Neural progenitor cell (in vitro differentiated cells): ENCODE measurements around the gene FOXE1. TPM values are rescaled to one million over a fixed set of nuclear protein-coding genes. Genes with fewer than 3 reads are reported as not detected.
A peak's percentile ranks its signal among the peaks of the same experiment; 100 is the strongest.

Experiments
- DNase-seq: peaks from one replicate; pipeline ENCODE4 v3.0.0-alpha.2; 2016; ENCODE audit warnings: low spot score
- H2AFZ ChIP-seq: fragments of 200-600 bp; sonication (generic); replicated peaks from 2 replicates; pipeline ENCODE4 v1.6.1; 2016; ENCODE audit warnings: antibody characterized with exemption
- H3F3A ChIP-seq: fragments of 200-600 bp; sonication (generic); 2 replicates; pipeline ENCODE4 v1.6.1; 2016; ENCODE audit warnings: antibody characterized with exemption, low read depth
- H3K27ac ChIP-seq: fragments of 200-600 bp; sonication (generic); 2 replicates; pipeline ENCODE4 v1.5.1; 2016; ENCODE audit warnings: mild to moderate bottlenecking
- H3K27me3 ChIP-seq: fragments of 200-600 bp; sonication (generic); 2 replicates; pipeline ENCODE4 v1.6.1; 2016; ENCODE audit warnings: mild to moderate bottlenecking, moderate library complexity
- H3K36me3 ChIP-seq: fragments of 200-600 bp; sonication (generic); 2 replicates; pipeline ENCODE4 v1.5.1; 2016
- H3K4me1 ChIP-seq: fragments of 200-600 bp; sonication (generic); 2 replicates; pipeline ENCODE4 v1.6.1; 2016; ENCODE audit warnings: mixed run types
- H3K4me2 ChIP-seq: fragments of 200-600 bp; sonication (generic); 2 replicates; pipeline ENCODE4 v1.6.1; 2016
- H3K4me3 ChIP-seq: fragments of 200-600 bp; sonication (generic); 2 replicates; pipeline ENCODE4 v1.5.1; 2016
- H3K79me2 ChIP-seq: fragments of 200-600 bp; sonication (generic); 2 replicates; pipeline ENCODE4 v1.6.1; 2016; ENCODE audit warnings: low read depth
- H3K9ac ChIP-seq: fragments of 200-600 bp; sonication (generic); 2 replicates; pipeline ENCODE4 v1.6.1; 2016
- H3K9me3 ChIP-seq: fragments of 200-600 bp; sonication (generic); 2 replicates; pipeline ENCODE4 v1.5.1; 2016; ENCODE audit warnings: low read depth
- H4K20me1 ChIP-seq: fragments of 200-600 bp; sonication (generic); 2 replicates; pipeline ENCODE4 v1.6.1; 2016; ENCODE audit warnings: low read depth
- H3K27ac Mint-ChIP-seq: 3 replicates; pipeline ENCODE4 v1.8.0; 2021; ENCODE audit warnings: mixed read lengths
- H3K27me3 Mint-ChIP-seq: 2 replicates; pipeline ENCODE4 v1.8.0; 2022; ENCODE audit warnings: low read depth, mild to moderate bottlenecking, inconsistent platforms, moderate library complexity, mixed read lengths; ENCODE audit not compliant: insufficient read depth
- H3K36me3 Mint-ChIP-seq: 3 replicates; pipeline ENCODE4 v1.8.0; 2021; ENCODE audit warnings: mixed read lengths
- H3K4me1 Mint-ChIP-seq: 3 replicates; pipeline ENCODE4 v1.8.0; 2021; ENCODE audit warnings: mixed read lengths
- H3K4me3 Mint-ChIP-seq: 3 replicates; pipeline ENCODE4 v1.8.0; 2021; ENCODE audit warnings: mild to moderate bottlenecking, moderate library complexity, mixed read lengths
- H3K9me3 Mint-ChIP-seq: 3 replicates; pipeline ENCODE4 v1.8.0; 2020; ENCODE audit warnings: mixed read lengths
- CTCF ChIP-seq: fragments of 200-600 bp; sonication (generic); IDR thresholded peaks from 2 replicates; pipeline ENCODE4 v1.5.1; 2017; ENCODE audit warnings: antibody characterized with exemption, mild to moderate bottlenecking
- EZH2 ChIP-seq: fragments of 200-600 bp; sonication (generic); IDR thresholded peaks from 2 replicates; pipeline ENCODE4 v1.6.1; 2017; ENCODE audit warnings: antibody characterized with exemption, mild to moderate bottlenecking, moderate library complexity
- EZH2phosphoT487 ChIP-seq: fragments of 200-600 bp; sonication (generic); IDR thresholded peaks from 2 replicates; pipeline ENCODE4 v1.6.1; 2017; ENCODE audit warnings: antibody characterized with exemption
- total RNA-seq: library from RNA; depleted of rRNA; stranded (reverse); fragments of >200 nt; gene quantifications from 2 replicates; pipeline ENCODE4 v1.2.3, GENCODE V29; 2015; ENCODE audit warnings: low replicate concordance

The FOXE1 gene
- total RNA-seq, 1 donor from 2014 or later = not detected

- Histone ChIP-seq H3K4me1 (peaks cover 19% of the 10 kb centered on the region), H3F3A (peaks cover 20% of the 10 kb centered on the region), H3K27me3 (peaks cover 100% of the 10 kb centered on the region), H3K36me3 (no peaks in the 10 kb centered on the region), H4K20me1 (peaks cover 86% of the 10 kb centered on the region), H3K4me2 (peak overlapping the region; percentile 64), H3K27ac (no peak overlapping the region), H2AFZ (no peak overlapping the region), H3K79me2 (no peaks in the 10 kb centered on the region), H3K4me3 (peak overlapping the region; percentile 22), H3K9me3 (no peaks in the 10 kb centered on the region), H3K9ac (no peak overlapping the region)
- H3K36me3 Mint-ChIP-seq = no peaks in the 10 kb centered on the region
- H3K9me3 Mint-ChIP-seq = peaks cover 4% of the 10 kb centered on the region
- DNase-seq = peak; percentile 52
- no peak overlapping the region for H3K27ac Mint-ChIP-seq
- H3K4me1 Mint-ChIP-seq = peaks cover 10% of the 10 kb centered on the region
- no peak overlapping the region for H3K4me3 Mint-ChIP-seq
- TF ChIP-seq CTCF (no peak), EZH2 (peak; percentile 10), EZH2phosphoT487 (peak; percentile 22)
- peaks cover 83% of the 10 kb centered on the region for H3K27me3 Mint-ChIP-seq
Measured at GRCh38 chr9:97851446-97851883, 1.6 kb upstream of the FOXE1 start.

DNA sequence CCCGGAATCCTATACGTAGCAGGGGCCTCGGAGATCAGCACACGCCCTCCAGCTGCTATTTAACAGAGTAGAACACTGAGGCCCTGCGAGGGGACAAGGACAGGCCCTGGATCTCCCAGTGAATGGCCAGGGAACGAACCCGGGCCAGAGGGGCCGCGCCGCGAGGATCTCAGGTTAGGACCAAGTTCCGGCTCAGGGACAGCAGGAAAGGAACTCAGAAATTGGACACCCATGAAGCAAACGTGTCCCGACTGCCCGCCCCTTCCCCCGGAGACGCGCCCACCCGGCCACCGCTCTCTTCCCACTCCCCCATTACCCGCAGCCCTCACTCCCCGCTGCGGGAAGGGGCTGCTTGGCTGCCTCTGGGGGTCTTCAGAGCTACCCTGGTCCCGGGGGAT is 1.0 kb upstream of the FOXE1 start:
- TF ChIP-seq CTCF (no peak), EZH2phosphoT487 (peak; percentile 3), EZH2 (peak; percentile 69)
- H3K4me3 Mint-ChIP-seq = peak overlapping the region; percentile 60
- peak; percentile 72 for DNase-seq
- peaks cover 100% of the 10 kb centered on the region for H3K27me3 ChIP-seq
- peaks cover 25% of the 10 kb centered on the region for H3F3A ChIP-seq
- peaks cover 4% of the 10 kb centered on the region for H3K9me3 Mint-ChIP-seq
- H3K4me3 ChIP-seq = peak overlapping the region; percentile 22
- H3K4me1 ChIP-seq = peaks cover 20% of the 10 kb centered on the region
- peak overlapping the region; percentile 64 for H3K4me2 ChIP-seq
- no peaks in the 10 kb centered on the region for H3K9me3 ChIP-seq
- H3K36me3 ChIP-seq = no peaks in the 10 kb centered on the region
- peaks cover 91% of the 10 kb centered on the region for H4K20me1 ChIP-seq
- H3K9ac ChIP-seq = no peak overlapping the region
- H3K79me2 ChIP-seq = no peaks in the 10 kb centered on the region
- no peak overlapping the region for H2AFZ ChIP-seq
- H3K27ac ChIP-seq = no peak overlapping the region
- peaks cover 84% of the 10 kb centered on the region for H3K27me3 Mint-ChIP-seq
- no peak overlapping the region for H3K27ac Mint-ChIP-seq
- peaks cover 10% of the 10 kb centered on the region for H3K4me1 Mint-ChIP-seq
- H3K36me3 Mint-ChIP-seq = no peaks in the 10 kb centered on the region

DNA sequence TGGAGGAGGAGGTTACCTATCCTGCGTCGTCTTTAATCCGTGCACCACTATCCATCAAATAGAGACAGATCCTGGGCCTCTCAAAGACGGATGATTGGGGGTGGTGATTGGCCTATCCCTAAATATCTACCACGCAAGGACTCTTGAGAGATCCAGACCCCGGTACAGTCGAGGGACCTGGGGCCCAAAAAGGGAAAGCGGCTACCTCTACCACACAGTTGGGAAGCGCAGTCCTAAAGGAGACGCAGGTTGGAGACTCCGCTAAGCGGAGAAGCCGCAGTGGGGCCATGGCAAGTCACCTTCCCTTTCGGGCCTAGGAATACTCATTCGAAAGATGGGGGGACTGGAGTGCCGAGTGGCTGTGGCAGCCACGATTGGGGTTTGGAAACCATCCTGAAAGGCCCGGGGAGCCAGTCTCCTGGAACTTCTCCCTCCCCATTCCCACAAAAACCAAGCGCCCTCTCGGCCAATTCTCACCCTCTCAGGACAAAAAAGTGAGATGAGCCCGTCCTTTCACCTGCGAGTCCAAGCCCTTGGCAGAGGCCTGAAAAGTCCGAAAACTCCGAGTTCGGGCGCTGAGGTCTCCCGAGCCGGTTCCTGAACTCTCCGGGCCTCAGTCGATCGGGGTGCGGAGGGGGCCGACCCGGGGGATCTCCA is 499 bp upstream of the FOXE1 start:
- Histone ChIP-seq H3K9me3 (no peaks in the 10 kb centered on the region), H3K9ac (no peak overlapping the region), H3K27me3 (peaks cover 100% of the 10 kb centered on the region), H3K79me2 (no peaks in the 10 kb centered on the region), H2AFZ (no peak overlapping the region), H3K4me3 (peak overlapping the region; percentile 29), H3K36me3 (no peaks in the 10 kb centered on the region), H3F3A (peaks cover 30% of the 10 kb centered on the region), H3K27ac (no peak overlapping the region), H3K4me1 (peaks cover 25% of the 10 kb centered on the region), H3K4me2 (peak overlapping the region; percentile 69), H4K20me1 (peaks cover 91% of the 10 kb centered on the region)
- peak; percentile 43 for DNase-seq
- no peaks in the 10 kb centered on the region for H3K9me3 Mint-ChIP-seq
- peak overlapping the region; percentile 60 for H3K4me3 Mint-ChIP-seq
- no peaks in the 10 kb centered on the region for H3K36me3 Mint-ChIP-seq
- H3K27me3 Mint-ChIP-seq = peaks cover 84% of the 10 kb centered on the region
- no peak overlapping the region for H3K27ac Mint-ChIP-seq
- peaks cover 7% of the 10 kb centered on the region for H3K4me1 Mint-ChIP-seq
- TF ChIP-seq EZH2phosphoT487 (peak; percentile 29), EZH2 (peak; percentile 66), CTCF (no peak)
